GM12878 (cell line): ENCODE data around the gene ERG. TPM values are rescaled to one million over a fixed set of nuclear protein-coding genes. Genes with fewer than 3 reads are reported as not detected.

ENCODE experiments used
- ATAC-seq: fragments of 200-7000 bp; cut with Tn5 transposase; 3 replicates; pipeline ENCODE4 v1.9.1; 2020; ENCODE audit warnings: mild to moderate bottlenecking, moderate library complexity
- BruUV-seq: library from RNA; stranded (reverse); fragments of 400-500 nt; replicated peaks from 2 replicates; lab custom pipeline; 2021; lab: Mats Ljungman, UMichigan
- CTCF ChIA-PET: fragments of 300-600 bp; sonication (Branson Sonifier 250); formaldehyde crosslinking; extraction: SDS; loops from one replicate; lab custom pipeline; 2021; ENCODE audit warnings: inconsistent platforms; lab: Yijun Ruan, JAX
- POLR2A ChIA-PET: fragments of 350-600 bp; formaldehyde crosslinking; extraction: SDS; loops from one replicate; lab custom pipeline; 2021; ENCODE audit warnings: inconsistent platforms; lab: Charles Lee
- RAD21 ChIA-PET: fragments of 300-600 bp; sonication (Branson Sonifier 250); formaldehyde crosslinking; loops from one replicate; lab custom pipeline; 2023; ENCODE audit warnings: antibody characterized with exemption; ENCODE audit not compliant: unreplicated experiment; lab: Charles Lee
- SMC1A ChIA-PET: fragments of 300-600 bp; sonication (Branson Sonifier 250); formaldehyde crosslinking; loops from one replicate; lab custom pipeline; 2023; ENCODE audit not compliant: unreplicated experiment, uncharacterized antibody; lab: Charles Lee
- DNase-seq: peaks from one replicate; pipeline ENCODE4 v3.0.0-alpha.2; 2011; ENCODE audit warnings: low read depth, low spot score
- FAIRE-seq: peaks from 3 replicates; lab custom pipeline; 2011; peaks lifted over from hg19 to GRCh38; lab: Jason Lieb, UNC
- H2AFZ ChIP-seq: 2 replicates; pipeline ENCODE4 v1.6.0; 2011; ENCODE audit warnings: low read depth, low read length, control low read depth; ENCODE audit not compliant: control insufficient read depth
- H3K27ac ChIP-seq: 2 replicates; pipeline ENCODE4 v1.5.1; 2011; ENCODE audit warnings: control low read depth; ENCODE audit not compliant: control insufficient read depth, insufficient read depth
- H3K27me3 ChIP-seq, 2 experiments: replicated peaks in 1 of 2; 2 replicates each; pipeline versions ENCODE4 v1.6.0 to v1.6.1; 2011; ENCODE audit warnings: low read length in 1 of 2; ENCODE audit not compliant: control insufficient read depth in 2 of 2, insufficient read depth in 2 of 2
- H3K36me3 ChIP-seq, 2 experiments: 2 replicates each; pipeline ENCODE4 v1.5.1; 2011; ENCODE audit warnings: low read length in 1 of 2; ENCODE audit not compliant: control insufficient read depth in 2 of 2, insufficient read depth in 2 of 2
- H3K4me1 ChIP-seq: 2 replicates; pipeline ENCODE4 v1.6.1; 2011; ENCODE audit warnings: mild to moderate bottlenecking, low read length, moderate library complexity, mixed read lengths; ENCODE audit not compliant: control insufficient read depth, insufficient read depth
- H3K4me2 ChIP-seq: 2 replicates; pipeline ENCODE4 v1.6.0; 2011; ENCODE audit warnings: control low read depth; ENCODE audit not compliant: control insufficient read depth, insufficient read depth
- H3K4me3 ChIP-seq: fragments of 200-600 bp; sonication (generic); 2 replicates; pipeline ENCODE4 v1.5.1; 2016
- H3K79me2 ChIP-seq: 2 replicates; pipeline ENCODE4 v1.6.0; 2011; ENCODE audit warnings: low read length; ENCODE audit not compliant: control insufficient read depth, insufficient read depth
- H3K9ac ChIP-seq: 2 replicates; pipeline ENCODE4 v1.8.0; 2011; ENCODE audit warnings: low read length, control low read depth, mixed read lengths; ENCODE audit not compliant: control insufficient read depth, insufficient read depth
- H3K9me3 ChIP-seq: replicated peaks from 3 replicates; pipeline ENCODE4 v1.5.1; 2011; ENCODE audit warnings: mild to moderate bottlenecking, low read length; ENCODE audit not compliant: control insufficient read depth, insufficient read depth
- H4K20me1 ChIP-seq: 2 replicates; pipeline ENCODE4 v1.6.0; 2011; ENCODE audit not compliant: control insufficient read depth, insufficient read depth
- BACH1 ChIP-seq: fragments of 450-650 bp; IDR thresholded peaks from 2 replicates; pipeline ENCODE4 v1.6.1; 2017; ENCODE audit warnings: mild to moderate bottlenecking, borderline replicate concordance
- BCL3 ChIP-seq: IDR thresholded peaks from 2 replicates; pipeline ENCODE4 v1.6.1; 2011; ENCODE audit warnings: borderline replicate concordance, low read depth, mild to moderate bottlenecking, moderate library complexity, low read length; ENCODE audit not compliant: insufficient read depth, poor library complexity, severe bottlenecking
- CHD2 ChIP-seq: IDR thresholded peaks from 2 replicates; pipeline ENCODE4 v1.6.1; 2011; ENCODE audit warnings: low read depth, low read length, improper control_type of control experiment, borderline replicate concordance
- E2F4 ChIP-seq: IDR thresholded peaks from 2 replicates; pipeline ENCODE4 v1.6.1; 2012; ENCODE audit warnings: low read depth, low read length, improper control_type of control experiment
- HDAC6 ChIP-seq: fragments of 200-600 bp; sonication (generic); IDR thresholded peaks from one replicate; pipeline ENCODE4 v1.8.0; 2017; ENCODE audit warnings: antibody characterized with exemption; ENCODE audit not compliant: unreplicated experiment
- HSF1 ChIP-seq: fragments of 150-350 bp; IDR thresholded peaks from 2 replicates; pipeline ENCODE4 v1.6.1; 2014; ENCODE audit warnings: mild to moderate bottlenecking, low read depth, low read length
- IRF3 ChIP-seq: fragments of 450-650 bp; IDR thresholded peaks from 2 replicates; pipeline ENCODE4 v1.6.1; 2014; ENCODE audit warnings: mild to moderate bottlenecking
- IRF4 ChIP-seq: IDR thresholded peaks from 2 replicates; pipeline ENCODE4 v1.6.1; 2011; ENCODE audit warnings: low read depth, low read length
- KAT2A ChIP-seq: conservative IDR thresholded peaks from 2 replicates; pipeline ENCODE4 v1.6.1; 2011; ENCODE audit warnings: low read depth, low read length; ENCODE audit not compliant: control insufficient read depth
- MYB ChIP-seq: fragments of 150-350 bp; IDR thresholded peaks from 2 replicates; pipeline ENCODE4 v1.6.1; 2014; ENCODE audit warnings: mild to moderate bottlenecking, low read depth, low read length, borderline replicate concordance
- NR2C1 ChIP-seq: fragments of 450-650 bp; IDR thresholded peaks from 2 replicates; pipeline ENCODE4 v1.6.1; 2017; ENCODE audit warnings: antibody characterized with exemption, mild to moderate bottlenecking, moderate library complexity
- RFX5 ChIP-seq: IDR thresholded peaks from 2 replicates; pipeline ENCODE4 v1.6.1; 2011; ENCODE audit warnings: low read depth, low read length, improper control_type of control experiment
- SMAD5 ChIP-seq: IDR thresholded peaks from 2 replicates; pipeline ENCODE4 v1.6.1; 2016; ENCODE audit warnings: antibody characterized with exemption, low read depth
- SREBF1 ChIP-seq: IDR thresholded peaks from 2 replicates; pipeline ENCODE4 v1.6.1; 2012; ENCODE audit warnings: mild to moderate bottlenecking, low read length
- TCF3 ChIP-seq: IDR thresholded peaks from 2 replicates; pipeline ENCODE4 v1.6.1; 2012; ENCODE audit warnings: low read depth, mild to moderate bottlenecking, low read length, borderline replicate concordance; ENCODE audit not compliant: insufficient read depth
- ZBED1 ChIP-seq: IDR thresholded peaks from 2 replicates; pipeline ENCODE4 v1.6.1; 2016; ENCODE audit warnings: borderline replicate concordance
- ZNF592 ChIP-seq: fragments of 450-650 bp; IDR thresholded peaks from 2 replicates; pipeline ENCODE4 v1.6.1; 2017; ENCODE audit warnings: mild to moderate bottlenecking, moderate library complexity
- WGBS: methylation state at CpG from one replicate; pipeline ENCODE4 v1.1.6; 2016; ENCODE audit warnings: low lambda C conversion rate; ENCODE audit not compliant: insufficient replicate concordance, insufficient coverage; ENCODE audit errors: missing lambda C conversion rate; 5-methylcytosine and 5-hydroxymethylcytosine counted together
- in situ Hi-C: fragments of 300-500 bp; cut with MboI; formaldehyde crosslinking; loops from 9 replicates; pipeline ENCODE4 v1.14.3; 2018; ENCODE audit warnings: mixed read lengths
- intact Hi-C: fragments of 100-400 bp; cut with micrococcal nuclease; formaldehyde crosslinking; loops from one replicate; pipeline ENCODE4 v1.14.2; 2022; ENCODE audit not compliant: unreplicated experiment
- polyA plus RNA-seq, 11 experiments: library from polyadenylated mRNA; depleted of rRNA in 4 of 11; unstranded in 6 of 11; stranded (reverse) in 5 of 11; fragments of >200 nt; fragmentation: Nextera tagmentation in 4 of 11; fragmentation: Illumina TruSeq in 1 of 11; extraction: Ambion mirVana in 4 of 11; extraction: Trizol in 1 of 11; gene quantifications; 1 replicate in 1 of 11; 2 replicates in 10 of 11; pipeline versions ENCODE4 v1.2.1 to v1.2.3, GENCODE V29; 2011 to 2016; ENCODE audit warnings: inconsistent platforms in 2 of 11, missing spikeins in 2 of 11, low read depth in 1 of 11
- total RNA-seq, 4 experiments: library from RNA; depleted of rRNA in 3 of 4; stranded (reverse); fragments of >200 nt in 3 of 4; fragmentation: Illumina TruSeq in 1 of 4; extraction: Trizol in 1 of 4; gene quantifications; 2 replicates each; pipeline versions ENCODE4 v1.2.1 to v1.2.3, GENCODE V29; 2013 to 2021

ERG gene
- total and polyA plus RNA-seq, 10 of the 15 experiments (the other 5 are each of a cell fraction or from before 2014, with no cell fraction given) = not detected

GRCh38 chr21:38365521-38365920, 132.8 kb downstream of the ERG start:
- H3K4me3 ChIP-seq = no peak overlapping the region
- POLR2A ChIA-PET = no interaction called here
- DNase-seq (no peak), ATAC-seq (no peak)
- H3K4me1 ChIP-seq = no peaks in the 10 kb centered on the region
- intact Hi-C loops (no loop called here), in situ Hi-C loops (no loop called here)
- no peaks in the 10 kb centered on the region; the same call in 2 of the 3 replicates for H3K9me3 ChIP-seq
- no peak overlapping the region for H3K4me2 ChIP-seq
- H3K27me3 ChIP-seq = no peaks in the 10 kb centered on the region
- RAD21 ChIA-PET = no interaction called here
- no peak for TF ChIP-seq SREBF1
- no peak for TF ChIP-seq BCL3
- no peak for TF ChIP-seq IRF4
- TF ChIP-seq KAT2A = no peak
- TF ChIP-seq E2F4 = no peak
- no peak for TF ChIP-seq HDAC6
- TF ChIP-seq IRF3 = no peak
- TF ChIP-seq TCF3 = no peak
- no peak for TF ChIP-seq ZNF592
- TF ChIP-seq HSF1 = no peak
- no peak for TF ChIP-seq BACH1
- TF ChIP-seq SMAD5 = no peak
- no peak for TF ChIP-seq ZBED1
- no peak for TF ChIP-seq NR2C1
- TF ChIP-seq MYB = no peak
- no peak for TF ChIP-seq CHD2
- no peak for TF ChIP-seq RFX5
- TF ChIP-seq, all 136 proteins: peak for 0
- CTCF ChIA-PET = interaction anchor here (1.3 kb wide), 1 partner anchor 8 kb away, joined by 3 read pairs; no protein-coding TSS in a partner anchor
- SMC1A ChIA-PET = no interaction called here
- no peaks in the 10 kb centered on the region for H4K20me1 ChIP-seq
- no peaks in the 10 kb centered on the region for H3K36me3 ChIP-seq
- BruUV-seq = no TSS peak
- no peak for FAIRE-seq
- H3K27ac ChIP-seq = no peak overlapping the region
- H3K9ac ChIP-seq = no peak overlapping the region
- H3K79me2 ChIP-seq = no peaks in the 10 kb centered on the region
- H2AFZ ChIP-seq = no peak overlapping the region
- 33% methylated on average over 2 of the region's 2 CpGs for WGBS
